KMS-11 (cell line): Measurements from ENCODE around the gene CEBPA.

Source experiments
- H2AFZ ChIP-seq: fragments of 200-600 bp; sonication (generic); 2 replicates; pipeline ENCODE4 v1.6.1; 2016; ENCODE audit warnings: antibody characterized with exemption, mixed run types, low read depth
- H3K27ac ChIP-seq: fragments of 200-600 bp; sonication (generic); 2 replicates; pipeline ENCODE4 v1.6.1; 2016; ENCODE audit warnings: mild to moderate bottlenecking, mixed run types
- H3K27me3 ChIP-seq: fragments of 200-600 bp; sonication (generic); 2 replicates; pipeline ENCODE4 v1.6.1; 2017; ENCODE audit warnings: mild to moderate bottlenecking, low read depth, mixed run types, moderate library complexity; ENCODE audit not compliant: insufficient read depth
- H3K36me3 ChIP-seq: fragments of 200-600 bp; sonication (generic); 2 replicates; pipeline ENCODE4 v1.6.1; 2017; ENCODE audit warnings: mild to moderate bottlenecking, mixed run types; ENCODE audit not compliant: insufficient read depth
- H3K4me1 ChIP-seq: fragments of 200-600 bp; sonication (generic); 2 replicates; pipeline ENCODE4 v1.6.1; 2016; ENCODE audit warnings: mild to moderate bottlenecking, low read depth, mixed run types; ENCODE audit not compliant: poor library complexity, severe bottlenecking
- H3K4me2 ChIP-seq: fragments of 200-600 bp; sonication (generic); 2 replicates; pipeline ENCODE4 v1.7.0; 2016; ENCODE audit warnings: mild to moderate bottlenecking, mixed run types
- H3K4me3 ChIP-seq: fragments of 200-600 bp; sonication (generic); IDR thresholded peaks from 2 replicates; pipeline ENCODE4 v1.6.1; 2017; ENCODE audit warnings: low read depth, low read length, mixed read lengths; ENCODE audit not compliant: insufficient read depth
- H3K79me2 ChIP-seq: fragments of 200-600 bp; sonication (generic); 2 replicates; pipeline ENCODE4 v1.6.1; 2016; ENCODE audit warnings: low read depth, mixed run types; ENCODE audit not compliant: insufficient read depth
- H3K9ac ChIP-seq: fragments of 200-600 bp; sonication (generic); 2 replicates; pipeline ENCODE4 v1.6.1; 2016; ENCODE audit warnings: mild to moderate bottlenecking, mixed run types
- H4K20me1 ChIP-seq: fragments of 200-600 bp; sonication (generic); 2 replicates; pipeline ENCODE4 v1.6.1; 2016; ENCODE audit warnings: mild to moderate bottlenecking, mixed run types; ENCODE audit not compliant: insufficient read depth
- CTCF ChIP-seq: fragments of 200-600 bp; sonication (generic); conservative IDR thresholded peaks from 2 replicates; pipeline ENCODE4 v1.6.1; 2017; ENCODE audit warnings: low read depth, mild to moderate bottlenecking, antibody characterized with exemption, low read length, moderate library complexity, mixed read lengths

The CEBPA gene

DNA sequence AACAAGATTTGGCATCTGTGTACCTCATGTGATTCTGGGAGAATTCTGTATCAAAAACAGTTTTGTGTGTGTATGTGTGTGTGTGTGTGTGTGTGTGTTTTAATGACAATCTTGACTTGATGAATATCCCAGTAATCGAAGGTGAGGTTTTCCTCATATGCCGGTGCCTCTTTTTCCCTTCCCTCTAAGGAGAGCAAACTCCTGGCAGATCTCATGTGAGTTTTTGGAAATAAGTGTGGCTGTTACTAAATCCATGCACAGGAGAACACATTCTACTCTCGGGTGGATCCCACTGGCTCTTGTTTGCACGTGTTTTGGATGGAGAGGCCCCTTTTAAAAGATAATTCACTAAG lies 42.2 kb upstream of the CEBPA start:
- Histone ChIP-seq H3K27ac (no peak overlapping the region), H3K4me2 (no peak overlapping the region), H3K27me3 (no peaks in the 10 kb centered on the region)

GRCh38 chr19:33343859-33344572 lies 41.7 kb upstream of the CEBPA start:
- Histone ChIP-seq H2AFZ (no peak overlapping the region), H3K27ac (no peak overlapping the region), H3K36me3 (no peaks in the 10 kb centered on the region), H3K4me2 (no peak overlapping the region), H3K79me2 (no peaks in the 10 kb centered on the region), H3K27me3 (no peaks in the 10 kb centered on the region), H3K9ac (no peak overlapping the region), H3K4me3 (no peak overlapping the region), H4K20me1 (no peaks in the 10 kb centered on the region), H3K4me1 (no peaks in the 10 kb centered on the region)
- no peak for TF ChIP-seq CTCF

More for the DNA sequence above, 42.2 kb upstream of the CEBPA start:
- Histone ChIP-seq H3K4me3 (no peak overlapping the region), H3K36me3 (no peaks in the 10 kb centered on the region), H4K20me1 (no peaks in the 10 kb centered on the region), H2AFZ (no peak overlapping the region), H3K79me2 (no peaks in the 10 kb centered on the region), H3K9ac (no peak overlapping the region), H3K4me1 (no peaks in the 10 kb centered on the region)
- no peak for TF ChIP-seq CTCF

GRCh38 chr19:33343301-33343700 lies 41.0 kb upstream of the CEBPA start:
- Histone ChIP-seq H3K27me3 (no peaks in the 10 kb centered on the region), H3K27ac (no peak overlapping the region), H3K4me2 (no peak overlapping the region), H3K4me1 (no peaks in the 10 kb centered on the region), H2AFZ (no peak overlapping the region), H4K20me1 (no peaks in the 10 kb centered on the region), H3K79me2 (no peaks in the 10 kb centered on the region), H3K36me3 (no peaks in the 10 kb centered on the region), H3K9ac (no peak overlapping the region), H3K4me3 (no peak overlapping the region)
- no peak for TF ChIP-seq CTCF

DNA sequence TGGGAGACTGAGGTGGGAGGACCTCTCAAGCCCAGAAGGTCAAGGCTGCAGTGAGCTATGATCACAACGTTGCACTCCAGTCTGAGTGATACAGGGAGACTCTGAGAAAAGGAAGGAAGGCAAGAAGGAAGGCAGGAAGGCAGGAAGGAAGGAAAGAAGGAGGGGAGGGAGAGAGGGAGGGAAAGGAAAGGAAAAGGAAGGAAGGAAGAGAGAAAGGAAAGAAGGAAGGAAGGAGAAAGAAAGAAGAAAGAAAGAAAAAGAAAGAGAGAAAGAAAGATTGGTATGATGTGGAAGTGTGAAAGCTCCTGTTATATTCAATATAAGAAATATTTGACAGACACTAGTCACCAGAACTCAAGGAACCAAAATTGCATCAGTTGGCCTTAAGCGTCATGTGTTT lies 38.7 kb upstream of the CEBPA start:
- Histone ChIP-seq H3K79me2 (no peaks in the 10 kb centered on the region), H3K4me3 (no peak overlapping the region), H4K20me1 (no peaks in the 10 kb centered on the region), H3K36me3 (no peaks in the 10 kb centered on the region), H2AFZ (no peak overlapping the region), H3K4me2 (no peak overlapping the region), H3K9ac (no peak overlapping the region), H3K27ac (no peak overlapping the region), H3K4me1 (no peaks in the 10 kb centered on the region), H3K27me3 (no peaks in the 10 kb centered on the region)
- no peak for TF ChIP-seq CTCF
